Cortex of kidney (tissue), 1 donor: ENCODE data around the gene SRBD1.
"Not testable (repeated sequence)": the region's sequence is repeated elsewhere in the genome, so short reads cannot be mapped to it uniquely, and the experiment has no call there.

ENCODE experiments used
- DNase-seq: peaks from one replicate; lab custom pipeline; 2025; lab: John Stamatoyannopoulos, UW

The SRBD1 gene

DNA sequence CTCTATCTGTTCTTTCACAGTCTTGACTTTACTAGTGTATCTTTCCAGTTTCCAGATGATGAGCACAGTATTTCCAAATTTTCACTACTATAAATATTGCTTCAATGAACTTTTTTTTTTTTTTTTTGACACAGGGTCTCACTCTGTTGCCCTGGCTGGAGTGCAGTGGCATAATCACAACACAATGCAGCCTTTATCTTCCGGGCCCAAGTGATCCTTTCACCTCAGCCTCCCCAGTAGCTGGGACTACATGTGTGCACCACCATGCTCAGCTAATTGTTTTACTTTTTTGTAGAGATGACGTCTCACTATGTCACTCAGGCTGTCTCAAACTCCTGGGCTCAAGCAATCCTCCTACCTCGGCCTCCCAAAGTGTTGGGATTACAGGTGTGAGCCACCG is 142.8 kb downstream of the SRBD1 start:
- DNase-seq, result no peak

DNA sequence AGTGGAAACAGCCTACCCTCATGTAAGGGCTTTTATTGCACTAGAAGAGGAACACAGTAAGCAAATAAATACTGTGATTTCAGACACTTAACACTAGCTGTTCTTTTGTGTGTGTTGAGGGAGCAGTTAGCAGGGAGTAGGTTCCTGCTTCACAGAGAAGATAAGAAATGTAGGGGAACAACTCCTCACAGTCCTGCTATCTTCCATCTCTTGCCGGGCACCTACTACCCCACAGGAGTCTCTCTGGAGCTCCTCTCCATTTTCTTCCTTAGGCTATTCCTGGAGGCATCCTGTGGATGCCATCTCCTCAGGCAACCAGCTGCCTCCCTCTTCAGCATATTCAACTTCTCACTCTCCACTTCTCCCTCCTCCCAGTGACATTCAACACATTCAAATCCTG is 145.0 kb downstream of the SRBD1 start:
- DNase-seq, result no peak

GRCh38 chr2:45460825-45461224 is 150.2 kb downstream of the SRBD1 start:
- DNase-seq, result no peak

DNA sequence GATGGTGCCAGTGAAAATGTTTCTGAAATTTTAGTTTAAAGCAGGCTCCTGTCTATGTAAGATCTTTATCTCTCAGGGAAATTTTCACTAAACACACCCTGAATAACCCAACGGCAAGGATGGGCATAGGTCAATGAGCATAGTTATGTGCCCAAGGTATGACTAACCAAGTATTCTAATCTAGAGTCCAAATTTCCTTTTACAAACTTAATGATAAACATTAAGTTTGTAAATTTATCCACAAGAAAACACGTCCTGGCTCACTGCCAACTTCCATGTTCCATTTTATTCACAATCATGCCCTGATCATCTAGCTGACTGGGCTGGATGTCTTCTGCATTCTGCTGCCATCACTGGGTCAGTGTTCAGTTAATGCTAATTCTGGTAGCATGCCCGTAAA is 151.2 kb downstream of the SRBD1 start:
- no peak for DNase-seq

- DNase-seq, result no peak
Observed at GRCh38 chr2:45458909-45459563, 152.0 kb downstream of the SRBD1 start.

DNA sequence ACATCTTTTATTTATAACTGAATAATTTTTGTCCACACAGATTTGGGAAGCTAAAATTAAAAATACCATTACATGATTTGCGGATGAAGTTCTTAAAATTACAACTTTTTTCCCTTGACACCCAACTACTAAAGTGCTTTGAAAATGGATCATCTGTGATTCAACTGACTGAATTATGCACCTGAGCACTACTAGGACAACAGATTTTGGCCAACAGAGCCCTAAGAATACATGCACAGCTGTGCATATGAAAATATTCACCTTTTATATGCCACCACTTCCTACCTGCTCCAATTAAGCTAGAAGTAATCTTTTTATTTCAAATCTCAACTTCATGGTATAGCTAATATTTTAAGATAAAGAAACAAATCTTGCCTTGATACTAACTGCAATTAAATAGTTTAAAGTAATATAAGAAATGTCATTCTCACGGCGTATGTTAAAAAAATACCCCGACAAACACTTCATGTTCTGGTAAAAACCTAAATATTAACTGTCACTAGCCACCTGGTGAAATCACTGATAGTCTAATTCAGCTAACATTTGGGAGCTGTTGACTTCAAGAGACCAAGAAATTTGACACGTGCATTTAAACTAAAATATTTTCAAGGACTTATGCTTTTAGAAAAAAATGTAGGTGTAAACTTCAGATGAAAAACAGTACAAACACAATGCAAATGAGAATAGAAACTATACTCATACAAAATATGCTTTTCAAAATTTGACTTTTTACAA is 153.7 kb downstream of the SRBD1 start:
- DNase-seq, result no peak

DNA sequence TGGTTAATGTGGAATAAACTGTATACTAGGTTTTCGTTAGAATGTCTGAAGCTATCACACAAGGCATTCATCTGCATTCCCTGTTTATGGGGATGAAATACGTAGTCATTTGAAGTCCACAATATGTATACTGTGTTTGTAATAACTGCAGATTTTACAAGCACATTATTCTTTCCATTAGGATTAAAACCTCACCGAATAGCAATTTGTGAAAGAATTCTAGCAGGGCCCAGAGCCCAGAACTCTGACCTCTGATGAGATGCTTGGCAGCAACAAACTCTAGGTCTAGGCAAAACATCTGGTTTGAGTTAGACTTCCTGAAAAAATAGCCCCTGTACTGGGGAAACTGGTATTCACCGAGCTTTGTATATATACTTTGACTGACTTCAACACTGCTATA is 158.2 kb downstream of the SRBD1 start:
- no peak for DNase-seq

DNA sequence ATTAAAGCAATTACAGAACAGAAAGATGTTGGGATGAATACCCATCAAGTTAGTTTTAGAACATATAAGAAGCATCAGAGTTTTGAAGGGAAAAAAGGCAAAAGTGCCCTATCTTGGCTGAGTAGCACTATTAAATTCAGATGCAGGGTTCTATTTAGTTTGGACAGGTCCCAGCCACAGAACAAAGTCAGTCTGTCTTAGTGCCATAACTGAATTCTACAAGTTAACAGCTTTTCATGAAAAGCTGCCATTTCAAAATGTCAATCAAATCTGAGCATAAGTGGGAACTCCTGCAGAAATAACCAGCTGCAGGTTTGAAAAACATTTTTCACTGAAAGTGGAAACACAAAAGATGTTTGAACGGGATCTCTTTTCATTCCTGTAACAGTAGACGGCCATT is 160.4 kb downstream of the SRBD1 start:
- DNase-seq, result no peak

- DNase-seq, result no peak
Observed at GRCh38 chr2:45448217-45448616, 162.8 kb downstream of the SRBD1 start.

GRCh38 chr2:45446016-45446415 is 165.1 kb downstream of the SRBD1 start:
- no peak for DNase-seq

GRCh38 chr2:45445037-45445436 is 166.0 kb downstream of the SRBD1 start:
- DNase-seq, result no peak

GRCh38 chr2:45443012-45443411 is 168.1 kb downstream of the SRBD1 start:
- no peak for DNase-seq

DNA sequence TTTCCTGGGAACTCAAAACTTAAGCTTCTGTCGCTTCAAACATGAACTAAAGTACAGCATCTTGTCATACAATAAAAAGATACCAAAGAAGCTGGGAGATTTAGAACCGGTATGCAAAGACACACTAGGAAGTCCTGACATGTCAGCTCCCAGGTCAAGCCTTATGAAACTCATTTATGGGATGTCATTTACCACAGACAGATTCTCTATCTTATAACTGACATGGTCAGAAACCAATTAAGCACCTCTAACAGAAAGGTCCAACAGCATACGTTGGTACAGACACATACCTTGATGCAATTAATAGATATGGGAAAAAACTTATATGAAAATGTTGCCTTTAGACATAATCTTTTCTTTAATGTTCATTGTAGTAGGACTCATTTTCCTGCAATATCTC is 169.0 kb downstream of the SRBD1 start:
- no peak for DNase-seq

DNA sequence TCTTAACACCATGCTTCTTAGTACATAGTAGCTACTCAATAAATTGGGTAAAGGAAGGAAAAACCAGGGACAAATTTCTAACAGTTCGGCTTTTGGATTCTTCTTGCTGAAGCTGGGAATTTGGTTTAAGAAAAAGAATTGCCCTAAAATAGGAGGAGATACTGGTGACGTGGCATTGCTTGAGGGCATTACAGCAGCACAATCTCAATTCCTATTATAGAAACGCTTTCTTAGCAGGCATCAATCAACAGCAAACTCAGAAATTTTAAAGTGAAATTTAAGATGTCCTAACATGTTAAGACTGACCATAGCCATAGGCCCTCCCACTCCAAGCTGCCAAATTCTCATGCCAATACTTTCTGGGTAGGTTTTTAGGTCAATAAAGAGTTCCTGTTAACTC is 169.5 kb downstream of the SRBD1 start:
- no peak for DNase-seq

DNA sequence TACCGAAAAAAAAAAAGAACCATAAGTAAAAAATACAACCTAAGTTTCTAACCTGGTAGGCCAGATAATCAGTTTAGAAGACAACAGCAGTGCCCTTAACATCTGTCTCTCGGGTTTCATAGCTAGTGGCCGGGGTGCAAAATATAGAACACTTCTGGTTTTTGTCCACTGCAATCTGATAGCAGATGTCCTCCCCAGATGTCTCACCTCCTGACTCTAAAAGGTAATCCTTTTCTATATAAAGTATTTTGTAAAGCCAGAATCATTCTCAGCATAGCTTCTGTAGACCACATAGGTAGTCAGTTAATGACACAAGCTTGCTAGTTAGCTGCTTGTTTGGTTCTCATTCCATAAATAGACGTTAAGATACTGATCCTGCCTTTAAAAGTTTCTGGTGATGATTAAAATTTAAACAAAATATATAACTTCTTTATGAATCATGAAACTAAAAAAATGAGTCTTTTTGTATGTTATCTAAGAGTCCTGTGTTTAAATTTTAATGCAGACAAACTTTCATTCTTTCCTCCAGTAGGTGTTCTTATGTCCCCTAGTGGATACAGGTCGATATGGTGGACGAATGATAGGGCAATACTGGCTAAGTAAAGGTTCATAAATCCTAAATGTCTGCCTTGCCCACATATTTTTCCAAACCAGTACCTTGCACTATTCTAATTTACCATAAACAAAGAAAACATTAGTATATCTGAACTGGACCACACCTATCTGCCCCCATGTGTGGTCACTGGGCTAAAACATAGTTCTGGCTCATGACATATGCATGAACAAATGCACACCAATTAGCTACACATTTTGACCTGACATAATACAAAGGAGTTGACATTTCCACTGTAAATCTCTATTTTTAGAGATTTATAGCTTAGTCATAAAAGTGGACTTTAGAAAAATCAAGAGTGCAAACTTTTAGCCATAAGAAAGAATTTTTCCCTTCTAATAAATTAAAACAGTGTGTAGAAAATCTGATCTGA is 171.0 kb downstream of the SRBD1 start:
- no peak for DNase-seq

GRCh38 chr2:45438872-45439665 is 172.0 kb downstream of the SRBD1 start:
- no peak for DNase-seq

DNA sequence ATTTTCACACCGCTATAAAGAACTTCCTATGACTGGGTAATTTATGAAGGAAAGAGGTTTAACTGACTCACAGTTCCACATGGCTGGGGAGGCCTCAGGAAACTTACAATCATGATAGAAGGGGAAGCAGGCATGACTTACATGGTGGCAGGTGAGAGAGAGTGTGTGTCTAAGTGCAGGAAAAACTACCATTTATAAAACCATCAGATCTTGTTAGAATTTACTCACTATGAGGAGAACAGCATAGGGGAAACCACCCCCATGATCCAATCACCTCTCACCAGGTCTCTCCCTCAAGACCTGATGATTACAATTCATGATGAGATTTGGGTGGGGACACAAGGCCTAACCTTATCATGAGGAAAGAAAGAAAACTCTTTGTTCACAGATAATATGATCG is 174.6 kb downstream of the SRBD1 start:
- DNase-seq, result no peak

DNA sequence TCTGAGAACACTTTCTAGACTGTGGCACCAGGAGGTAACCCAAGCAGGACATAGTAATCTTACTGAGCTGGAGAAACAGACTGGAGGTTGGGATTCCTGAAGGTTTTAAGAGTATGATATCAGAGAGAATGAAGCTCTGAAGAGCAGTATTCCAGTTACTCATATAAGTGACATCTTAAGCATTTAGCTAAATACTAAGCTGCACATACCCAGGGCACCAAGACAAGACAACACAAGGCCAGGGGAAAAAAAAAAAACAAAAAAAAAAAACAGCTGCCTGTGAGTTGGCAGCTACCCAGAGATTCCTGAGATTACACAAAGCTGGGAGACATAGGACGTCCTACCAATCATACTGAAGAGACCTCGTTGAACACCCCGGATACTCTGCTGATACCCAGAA is 175.8 kb downstream of the SRBD1 start:
- no peak for DNase-seq

DNA sequence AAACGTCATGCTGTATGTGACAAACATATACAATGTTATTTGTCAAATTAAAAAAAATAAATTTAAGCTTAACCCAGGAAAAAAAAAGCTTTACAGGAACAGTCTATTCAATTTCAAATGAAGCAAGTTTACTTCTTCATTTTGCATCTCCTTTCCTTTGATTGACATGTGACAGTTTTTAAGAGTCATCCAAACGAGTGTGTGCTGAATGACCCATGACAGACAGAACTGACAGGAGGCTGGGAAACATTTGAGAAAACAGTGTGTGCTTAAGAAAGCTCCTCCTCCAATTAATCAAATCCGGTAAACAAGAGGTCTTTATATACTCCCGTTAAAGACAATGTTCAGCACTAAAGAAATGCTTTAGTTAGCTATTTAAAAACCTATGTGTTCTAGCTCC is 177.7 kb downstream of the SRBD1 start:
- DNase-seq, result no peak

- DNase-seq, result no peak
Observed at GRCh38 chr2:45432406-45432805, 178.7 kb downstream of the SRBD1 start.

GRCh38 chr2:45426025-45426424 is 185.0 kb downstream of the SRBD1 start:
- not testable (repeated sequence) for DNase-seq

- no peak for DNase-seq
Observed at GRCh38 chr2:45422921-45423320, 188.1 kb downstream of the SRBD1 start.
